Mammary epithelial cell (primary cell): ENCODE data around the gene KLHL2.

ENCODE experiments used
- CTCF ChIP-seq, 2 donors: IDR thresholded peaks in 1 of 2; conservative IDR thresholded peaks in 1 of 2; 2 replicates each; pipeline ENCODE4 v1.5.1; 2011 to 2012; ENCODE audit warnings: inconsistent platforms in 2 of 2, low read length in 2 of 2, mild to moderate bottlenecking in 2 of 2, control low read depth in 1 of 2, low read depth in 1 of 2; ENCODE audit not compliant: insufficient read depth in 1 of 2; ENCODE audit errors: extremely low read depth in 1 of 2
- EZH2 ChIP-seq: IDR thresholded peaks from 2 replicates; pipeline ENCODE4 v1.6.1; 2012; ENCODE audit warnings: low read length, inconsistent platforms, borderline replicate concordance

GRCh38 chr4:165301833-165302232, 94.5 kb downstream of the KLHL2 start:
- no peak for TF ChIP-seq CTCF (conservative IDR thresholded peaks at IDR 0.05 in 1 of 2, IDR thresholded peaks at IDR 0.05 in 1 of 2; ENCODE audit: extremely low read depth in 1 of 2, insufficient read depth in 1 of 2, low read depth in 1 of 2, low read length in 2 of 2)
- TF ChIP-seq EZH2 = no peak
